K562 (cell line): ENCODE data around the gene BNIP5. TPM values are rescaled to one million over a fixed set of nuclear protein-coding genes. Genes with fewer than 3 reads are reported as not detected.

Experiments used
- AFF4 ChIP-seq: sonication (generic); formaldehyde crosslinking; IDR thresholded peaks from 2 replicates; pipeline ENCODE4 v1.8.0; 2023; ENCODE audit warnings: mild to moderate bottlenecking, missing genetic modification reagents
- ETS1 ChIP-seq: conservative IDR thresholded peaks from 2 replicates; pipeline ENCODE4 v1.6.1; 2011; ENCODE audit warnings: low read depth, mild to moderate bottlenecking, low read length; ENCODE audit not compliant: control insufficient read depth
- ZC3H8 ChIP-seq: fragments of 450-650 bp; IDR thresholded peaks from 2 replicates; pipeline ENCODE4 v1.6.1; 2017
- ZFP36 ChIP-seq: fragments of 150-350 bp; IDR thresholded peaks from 2 replicates; pipeline ENCODE4 v1.6.1; 2018; ENCODE audit warnings: low read length, low read depth; ENCODE audit not compliant: partially characterized antibody
- ZNF311 ChIP-seq: fragments of 250-450 bp; sonication (Bioruptor Pico); IDR thresholded peaks from 2 replicates; pipeline ENCODE4 v1.4.0; 2020; ENCODE audit warnings: mild to moderate bottlenecking, moderate library complexity
- polyA plus RNA-seq, 8 experiments: library from polyadenylated mRNA; depleted of rRNA in 4 of 8; stranded (reverse) in 5 of 8; unstranded in 3 of 8; fragments of >200 nt; fragmentation: Nextera tagmentation in 2 of 8; fragmentation: Illumina TruSeq in 1 of 8; extraction: Ambion mirVana in 2 of 8; extraction: Trizol in 1 of 8; gene quantifications; 2 replicates each; pipeline versions ENCODE4 v1.2.1 to v1.2.3, GENCODE V29; 2011 to 2014; ENCODE audit warnings: inconsistent platforms in 1 of 8, missing spikeins in 1 of 8
- total RNA-seq, 7 experiments: library from RNA; depleted of rRNA in 6 of 7; stranded (reverse); fragments of >200 nt in 6 of 7; fragmentation: Illumina TruSeq in 2 of 7; extraction: Trizol in 2 of 7; gene quantifications; 2 replicates each; pipeline versions ENCODE4 v1.2.1 to v1.2.3, GENCODE V29; 2011 to 2021; ENCODE audit warnings: low replicate concordance in 1 of 7

BNIP5 gene
- total and polyA plus RNA-seq, 9 of the 15 experiments (the other 6 are each of a cell fraction or from before 2014, with no cell fraction given): not detected

GRCh38 chr6:36334832-36335459, 1.7 kb downstream of the BNIP5 start (continued):
- TF ChIP-seq ZC3H8 (no peak), ZNF311 (CRISPR knock-in tag) (no peak), AFF4 (CRISPR knock-in tag) (no peak), ETS1 (no peak), ZFP36 (peak; percentile 1)
